GM18499 (cell line): ENCODE data around the gene ADGRG1.

Source experiments
- ATAC-seq: cut with Tn5 transposase; IDR thresholded peaks from one replicate; pipeline ENCODE4 v1.9.1; 2021; ENCODE audit warnings: moderate number of reproducible peaks; ENCODE audit not compliant: insufficient read depth, unreplicated experiment

The ADGRG1 gene

DNA sequence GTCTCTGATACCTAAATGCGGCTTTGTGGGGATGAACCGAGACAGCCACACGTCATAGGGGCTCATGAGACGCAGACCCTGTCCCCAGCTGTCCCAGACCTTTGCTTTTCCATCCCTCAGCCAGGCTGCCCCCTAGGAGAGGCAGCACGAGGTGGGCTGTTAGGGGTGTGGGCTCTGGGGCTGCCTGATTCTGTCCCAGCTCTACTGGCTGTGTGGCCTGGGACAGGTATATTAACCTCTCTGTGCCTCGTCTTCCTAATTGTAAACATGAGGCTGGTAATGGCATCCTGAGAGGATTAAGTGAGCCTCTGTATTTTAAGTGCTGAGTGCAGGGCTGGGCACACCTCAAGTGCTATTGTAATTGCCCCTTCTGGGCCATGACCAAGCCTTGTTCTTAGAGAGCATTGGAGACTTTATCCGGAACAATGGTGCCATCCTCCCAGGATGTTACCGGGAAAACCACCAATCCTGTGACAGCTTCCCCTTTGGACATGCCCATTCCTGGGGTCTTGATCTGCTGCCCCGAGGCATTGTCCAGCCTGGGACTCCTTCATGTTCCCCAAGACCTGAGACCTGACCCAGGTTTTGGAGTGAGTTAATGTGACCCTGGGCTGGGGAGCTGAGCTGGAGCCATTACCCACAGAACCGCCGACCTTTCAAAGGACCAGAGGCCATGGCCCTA, 5.1 kb downstream of the ADGRG1 start:
- ATAC-seq = no peak

DNA sequence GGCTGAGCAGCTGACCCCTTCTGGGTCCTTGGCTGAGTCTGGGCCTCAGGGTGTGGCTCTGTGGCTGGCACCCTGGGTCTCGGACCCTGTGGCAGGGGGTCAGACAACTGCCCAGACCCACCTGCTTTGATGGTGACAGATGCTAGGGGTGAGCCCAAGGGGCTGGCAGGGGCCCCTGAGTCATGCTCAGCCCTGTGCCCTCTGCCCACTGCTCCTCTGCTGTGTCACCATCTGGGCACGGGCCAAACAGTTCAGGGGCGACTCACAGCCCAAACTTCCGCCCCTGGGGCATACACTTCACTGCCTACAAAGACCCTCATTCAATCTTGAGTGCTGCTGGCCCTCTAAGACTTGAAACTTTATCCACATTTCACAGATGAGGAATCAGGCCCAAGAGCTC, 5.7 kb downstream of the ADGRG1 start:
- ATAC-seq = no peak

DNA sequence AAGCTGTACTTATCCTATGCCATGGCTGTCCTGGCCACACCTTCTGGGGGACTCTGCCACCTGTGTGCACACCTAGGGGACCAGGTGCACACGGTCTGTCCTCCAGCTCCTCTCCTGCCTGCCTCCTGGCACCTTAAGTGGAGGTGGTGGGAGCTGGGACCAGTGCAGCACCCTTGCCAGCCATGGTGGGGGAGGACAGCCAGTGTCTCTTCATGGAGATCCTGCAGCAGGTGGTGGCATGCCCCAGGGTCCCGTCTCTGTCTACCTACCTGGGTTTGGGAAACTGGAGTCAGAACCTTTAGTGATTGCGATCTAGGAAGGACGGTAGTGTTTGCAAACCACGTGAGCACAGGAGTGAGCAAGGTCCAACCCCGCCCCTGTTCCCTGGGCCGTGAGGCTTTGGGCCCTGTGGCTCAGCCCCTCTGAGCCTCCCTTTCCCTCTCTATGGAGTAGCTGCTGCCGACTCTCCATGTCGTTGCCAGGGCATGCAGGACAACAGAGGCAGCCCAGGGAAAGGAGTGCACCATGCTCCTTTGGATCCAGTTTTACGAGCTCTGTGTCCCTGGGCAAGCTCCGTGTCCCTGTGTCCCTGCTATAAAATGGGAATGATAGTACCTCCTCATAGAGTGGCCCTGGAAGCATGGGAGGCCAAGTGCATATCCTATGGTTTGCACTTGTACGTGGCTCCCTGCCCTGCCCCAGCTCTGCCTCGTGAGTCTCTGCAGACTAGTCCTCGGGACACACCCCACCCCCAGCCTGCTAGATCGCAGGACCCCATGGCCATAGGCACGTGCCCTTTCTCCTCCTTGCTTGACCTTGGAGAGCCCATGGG, 7.1 kb downstream of the ADGRG1 start:
- ATAC-seq = no peak

DNA sequence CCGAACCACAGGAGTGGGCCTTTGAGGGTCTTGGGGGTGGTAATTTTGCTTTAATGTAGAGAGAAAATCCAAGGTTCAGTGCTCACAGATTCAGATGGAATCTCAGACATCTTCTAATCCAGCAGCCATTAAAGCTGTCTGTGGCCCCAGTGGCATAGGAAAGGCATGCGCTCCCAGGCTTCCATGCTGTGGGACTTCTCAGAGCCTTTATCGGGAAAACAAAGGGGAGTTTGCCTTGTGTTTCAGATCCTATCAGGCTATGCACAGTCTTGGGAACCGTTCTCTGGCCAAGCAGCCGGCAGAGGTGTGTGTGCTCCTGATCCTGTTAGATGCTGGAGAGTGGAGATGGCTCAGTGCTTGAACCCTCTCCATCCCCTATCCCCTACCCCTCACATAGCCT, 7.8 kb downstream of the ADGRG1 start:
- ATAC-seq = no peak

DNA sequence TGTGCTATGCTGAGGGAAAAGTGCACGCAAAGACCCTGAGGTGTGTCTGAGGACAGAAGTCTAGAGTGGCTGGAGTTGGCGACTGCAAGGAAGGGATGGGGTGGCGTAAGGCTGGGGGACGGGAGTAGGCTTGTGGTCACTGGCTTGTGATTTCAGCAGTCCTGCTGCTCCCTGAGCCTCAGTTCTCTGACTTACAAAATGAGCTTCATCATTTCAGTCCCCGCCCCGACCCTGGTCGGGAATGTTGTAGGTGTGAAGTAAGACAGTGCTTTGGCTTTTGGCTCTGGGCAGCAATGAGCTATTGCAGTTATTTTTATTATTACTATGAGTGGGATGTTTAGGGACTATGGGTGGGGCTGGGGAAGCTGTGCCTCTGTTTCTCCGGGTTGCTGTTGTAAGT, 8.6 kb downstream of the ADGRG1 start:
- no peak for ATAC-seq

DNA sequence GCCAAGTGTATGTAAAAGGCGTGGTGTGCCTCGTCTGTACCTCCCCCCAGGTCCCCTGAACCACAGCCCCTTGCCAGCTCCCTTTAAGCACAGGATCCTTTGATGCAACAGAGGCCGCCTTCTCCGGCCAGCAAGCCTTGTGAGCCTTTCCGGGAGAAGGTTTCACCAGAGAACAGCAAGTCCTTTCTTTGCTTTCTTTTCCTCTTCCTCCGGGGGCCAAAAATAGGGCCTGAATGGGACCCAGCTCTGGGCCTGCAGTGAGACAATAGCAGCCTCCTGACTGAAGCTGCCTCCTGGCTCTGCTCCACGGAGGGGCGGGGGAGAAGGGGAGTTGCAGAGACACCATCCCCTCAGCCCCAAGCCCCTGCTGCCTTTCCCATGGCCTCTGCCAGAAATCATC, 9.0 kb downstream of the ADGRG1 start:
- ATAC-seq = no peak

DNA sequence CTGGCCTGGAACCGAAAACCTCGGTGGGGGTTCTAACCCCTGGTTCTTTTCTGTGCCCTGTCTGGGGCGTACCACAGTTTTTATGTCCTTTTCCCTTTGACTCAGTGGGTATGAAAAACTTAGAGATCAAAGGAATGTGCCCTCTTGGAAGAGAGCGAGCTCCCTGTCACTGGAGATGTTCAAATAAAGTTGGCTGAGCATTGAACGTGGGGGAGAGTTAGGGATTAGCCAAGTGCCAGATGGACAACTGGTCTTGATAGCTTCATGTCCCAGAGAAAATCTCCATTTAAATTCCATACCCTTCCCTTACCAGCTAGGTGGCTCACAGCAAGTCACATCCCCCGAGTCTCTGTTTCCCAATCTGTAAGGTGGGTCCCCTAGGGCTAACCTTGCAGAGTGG, 9.5 kb downstream of the ADGRG1 start:
- ATAC-seq = no peak

DNA sequence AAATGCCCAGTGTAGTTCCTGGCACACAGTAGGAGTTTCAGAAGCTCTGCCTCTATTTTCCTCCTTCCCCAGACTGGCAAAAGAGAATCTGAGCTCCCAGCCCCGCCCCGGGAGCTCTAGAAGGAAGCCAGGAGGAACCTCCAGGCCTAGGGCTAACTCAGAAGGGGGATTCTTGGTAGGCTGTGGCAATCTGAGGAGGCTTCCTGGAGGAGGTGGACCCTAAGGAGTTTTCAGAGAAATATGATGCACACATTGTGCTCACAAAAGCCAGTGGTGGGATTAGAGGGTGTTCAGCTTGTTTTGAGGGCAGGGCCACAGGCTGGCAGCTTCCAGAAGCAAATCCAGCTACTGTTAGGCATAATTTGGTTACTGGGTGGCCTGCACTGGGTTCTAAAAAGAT, 10.0 kb downstream of the ADGRG1 start:
- no peak for ATAC-seq

DNA sequence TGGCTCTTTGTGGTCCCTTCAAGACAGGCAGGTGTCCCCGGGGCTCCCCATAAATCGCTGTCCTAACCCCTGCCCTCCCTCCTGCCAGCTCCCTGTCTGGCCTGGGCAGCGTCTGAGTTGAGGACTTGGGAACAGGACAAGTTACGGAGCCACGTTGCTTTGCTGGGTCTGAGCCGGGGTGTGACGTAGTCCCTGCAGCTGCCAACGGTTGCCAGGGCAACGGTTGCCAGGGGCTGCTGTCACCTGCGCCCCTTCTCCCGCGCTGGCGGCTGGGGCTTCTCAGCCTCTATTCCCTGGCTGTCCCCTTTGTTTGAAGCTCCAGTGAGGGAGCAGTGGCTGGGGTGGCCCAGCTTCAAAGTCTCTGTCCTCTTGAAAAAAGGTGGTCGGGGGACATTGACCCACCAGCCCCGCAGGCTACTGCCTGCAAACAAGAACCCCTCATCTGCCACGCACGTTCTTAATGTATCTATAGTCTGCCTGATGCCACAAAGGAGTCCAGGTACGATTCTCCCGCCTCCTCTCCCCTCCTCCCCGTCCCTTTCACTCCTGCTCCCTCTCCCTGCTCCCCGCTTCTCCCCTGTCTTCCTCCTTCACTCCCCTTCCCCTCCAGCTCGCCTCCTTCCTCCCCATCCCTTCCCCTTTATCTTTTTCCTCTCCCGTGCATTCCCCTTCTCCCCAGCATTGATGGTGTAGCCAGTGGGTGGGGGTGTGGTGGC, 10.9 kb downstream of the ADGRG1 start:
- no peak for ATAC-seq

DNA sequence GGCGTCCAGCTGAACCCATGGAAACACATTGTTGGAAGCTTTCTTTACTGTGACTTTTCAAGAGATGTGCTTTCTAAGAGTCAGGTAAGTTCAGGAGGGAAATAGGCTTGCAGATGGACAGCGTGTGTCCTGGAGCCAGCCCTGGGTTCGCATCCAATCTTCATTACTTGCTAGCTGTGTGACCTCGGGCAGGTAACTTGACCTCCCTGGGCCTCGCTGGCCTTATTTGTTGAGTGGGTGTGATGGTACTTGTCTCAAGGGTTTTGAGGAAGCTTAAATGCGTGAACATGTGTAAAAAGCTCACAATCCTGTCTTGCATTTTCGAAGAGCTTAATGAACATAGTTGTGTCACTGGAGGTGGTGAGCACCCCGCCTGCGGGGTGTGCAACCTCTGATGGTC, 11.8 kb downstream of the ADGRG1 start:
- ATAC-seq = no peak

DNA sequence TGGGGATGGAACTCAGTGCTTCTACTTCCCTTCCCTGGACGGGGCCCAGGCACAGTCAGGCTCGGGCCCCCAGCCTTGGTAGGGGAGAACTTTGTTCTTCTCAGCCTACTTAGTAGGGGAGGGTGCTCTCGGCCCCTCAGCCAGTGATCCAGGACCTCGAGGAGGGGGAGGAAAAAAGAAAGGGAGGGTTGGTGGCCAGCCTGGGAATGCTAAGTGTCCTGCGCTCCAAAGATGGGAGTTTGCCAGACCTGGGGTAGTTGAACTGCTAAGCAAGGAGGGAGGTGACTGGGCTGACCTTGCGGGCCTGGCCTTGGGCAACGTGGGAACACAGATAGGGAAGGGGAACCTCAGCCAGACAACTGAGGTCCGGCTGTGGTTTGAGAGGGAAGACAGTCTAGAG, 12.2 kb downstream of the ADGRG1 start:
- ATAC-seq = no peak

DNA sequence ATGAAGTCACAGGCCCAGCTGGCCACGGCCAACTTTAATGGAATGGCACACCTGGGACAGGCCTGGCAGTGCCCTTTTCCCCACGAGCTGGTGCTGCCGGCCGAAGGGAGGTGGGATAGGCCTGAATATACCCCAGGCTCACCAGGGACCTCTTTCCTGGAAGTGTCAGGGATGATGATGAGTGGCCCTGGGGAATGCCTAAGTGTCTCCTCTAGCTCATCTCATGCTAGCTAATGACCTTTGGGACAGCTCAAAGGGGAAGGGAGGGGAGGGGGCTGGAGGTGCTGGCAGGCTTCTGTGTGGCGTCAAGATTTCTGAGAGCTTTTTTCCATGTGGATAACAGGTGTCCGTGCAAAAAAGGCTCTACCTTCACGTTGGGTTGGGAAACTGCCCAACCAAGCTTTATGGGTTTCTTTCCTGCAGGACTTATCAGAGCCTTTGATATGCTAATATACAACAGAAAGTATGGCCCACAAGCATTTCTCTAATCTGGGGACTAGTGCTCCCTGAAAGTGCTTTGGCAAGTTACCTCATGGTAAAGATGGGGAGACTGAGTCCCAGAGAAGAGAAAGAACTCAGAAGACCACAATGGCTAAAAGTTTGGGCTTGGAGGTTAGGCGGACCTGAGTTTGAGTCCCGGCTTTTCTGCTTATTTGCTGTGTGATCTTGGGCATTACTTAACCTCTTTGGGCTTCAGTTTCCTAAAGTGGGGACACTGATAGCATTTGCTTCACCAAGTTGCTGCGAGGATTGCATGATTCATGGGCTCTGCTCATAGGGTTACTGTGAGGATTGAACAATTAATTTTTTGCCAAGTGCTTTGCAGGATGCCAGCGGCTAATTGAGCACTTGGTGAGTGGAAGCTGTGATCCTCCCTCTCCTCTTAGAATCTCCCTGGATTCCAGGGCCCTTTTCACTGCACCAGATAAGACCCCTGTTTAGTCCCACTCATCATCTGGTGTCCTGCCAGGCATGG, 14.0 kb downstream of the ADGRG1 start:
- no peak for ATAC-seq

DNA sequence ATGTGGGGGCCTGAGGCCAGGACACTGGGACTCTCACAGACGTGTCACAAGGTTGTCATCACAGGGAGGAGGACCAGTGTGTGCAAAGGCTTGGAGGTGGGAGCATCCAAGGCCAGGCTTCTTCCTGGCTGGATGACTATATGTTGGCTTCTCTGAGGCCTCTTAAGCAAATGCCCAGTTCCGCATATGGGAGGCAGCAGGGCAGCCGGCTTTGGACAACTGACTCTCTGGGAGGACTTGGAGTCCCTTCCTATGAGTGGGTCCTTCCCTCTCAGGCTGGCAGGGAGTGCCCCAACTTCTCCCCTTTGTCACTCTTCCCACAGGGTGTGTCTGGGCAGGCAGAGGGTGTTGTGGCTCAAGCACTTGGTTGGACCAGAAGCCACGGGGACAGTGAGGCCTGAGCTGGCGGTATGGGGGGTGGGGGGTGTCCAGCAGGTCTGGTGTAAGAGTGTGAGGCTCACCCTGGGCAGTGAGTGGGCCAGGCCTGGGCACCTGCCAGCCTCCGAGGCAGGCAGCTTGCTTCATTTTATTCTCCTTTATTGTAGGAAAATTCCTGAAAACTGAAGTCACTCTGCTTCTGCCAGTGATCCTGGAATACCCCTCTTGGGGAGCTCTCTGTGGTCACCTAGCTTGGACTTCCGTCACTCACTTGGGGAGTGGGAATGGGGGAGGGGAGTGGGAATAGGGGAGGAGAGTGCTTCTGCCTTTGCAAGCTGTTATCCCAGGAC, 14.9 kb downstream of the ADGRG1 start:
- no peak for ATAC-seq

DNA sequence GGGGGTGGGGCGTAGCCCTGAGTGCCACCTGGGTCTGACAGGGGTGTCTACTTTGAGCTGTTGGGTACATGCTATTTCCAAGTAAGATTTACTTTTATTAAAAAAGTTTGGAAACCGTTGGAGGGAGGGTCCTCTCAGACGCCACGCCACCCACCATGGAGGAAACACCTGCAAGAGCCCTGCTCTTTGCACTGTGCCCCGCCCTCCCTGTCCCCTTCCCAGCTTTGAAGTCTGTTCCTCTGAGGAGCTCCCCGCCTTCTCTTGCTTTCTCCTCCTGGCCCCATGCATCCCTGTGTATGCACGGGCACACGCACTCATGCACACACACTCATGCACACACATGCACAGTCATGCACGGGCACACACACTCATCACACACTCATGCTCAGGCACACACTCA, 15.5 kb downstream of the ADGRG1 start:
- no peak for ATAC-seq

DNA sequence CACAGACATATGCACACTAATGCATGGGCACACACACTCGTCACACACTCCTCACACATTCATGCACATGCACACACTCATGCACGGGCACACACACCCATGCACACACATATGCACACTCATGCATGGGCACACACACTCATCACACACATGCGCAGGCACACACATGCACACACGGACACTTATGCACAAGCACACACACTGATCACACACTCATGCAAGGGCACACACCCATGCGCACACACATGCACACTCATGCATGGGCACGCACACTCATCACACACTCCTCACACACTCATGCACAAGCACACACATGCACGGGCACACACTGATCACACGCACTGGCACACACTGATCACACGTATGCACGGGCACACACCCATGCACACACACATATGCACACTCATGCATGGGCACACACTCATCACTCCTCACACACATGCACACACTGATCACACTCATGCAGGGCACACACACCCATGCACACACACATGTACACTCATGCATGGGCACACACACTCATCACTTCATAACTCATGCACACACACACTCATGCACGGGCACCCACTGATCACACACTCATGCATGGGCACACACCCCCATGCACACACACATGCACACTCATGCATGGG, 16.1 kb downstream of the ADGRG1 start:
- ATAC-seq = no peak

DNA sequence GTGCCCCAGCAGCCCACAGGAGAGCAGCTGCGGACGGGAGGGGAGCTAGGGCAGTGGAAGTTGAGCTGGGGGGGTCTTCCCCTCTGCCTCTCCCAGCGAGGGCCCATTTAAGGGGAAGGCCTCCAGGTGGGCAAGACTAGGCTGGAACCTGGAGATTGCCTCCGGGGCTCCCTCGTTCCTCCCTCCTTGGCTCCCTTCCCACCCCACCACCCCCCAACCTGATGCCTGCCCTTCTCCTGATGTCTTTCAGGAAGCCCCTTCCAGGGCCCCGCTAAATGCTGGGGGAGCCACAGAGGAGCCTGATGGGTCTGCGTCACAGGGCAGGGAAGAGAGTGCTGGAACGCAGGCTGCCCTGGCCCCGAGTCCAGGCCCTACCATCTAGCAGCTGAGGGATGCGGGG, 16.7 kb downstream of the ADGRG1 start:
- ATAC-seq = no peak

DNA sequence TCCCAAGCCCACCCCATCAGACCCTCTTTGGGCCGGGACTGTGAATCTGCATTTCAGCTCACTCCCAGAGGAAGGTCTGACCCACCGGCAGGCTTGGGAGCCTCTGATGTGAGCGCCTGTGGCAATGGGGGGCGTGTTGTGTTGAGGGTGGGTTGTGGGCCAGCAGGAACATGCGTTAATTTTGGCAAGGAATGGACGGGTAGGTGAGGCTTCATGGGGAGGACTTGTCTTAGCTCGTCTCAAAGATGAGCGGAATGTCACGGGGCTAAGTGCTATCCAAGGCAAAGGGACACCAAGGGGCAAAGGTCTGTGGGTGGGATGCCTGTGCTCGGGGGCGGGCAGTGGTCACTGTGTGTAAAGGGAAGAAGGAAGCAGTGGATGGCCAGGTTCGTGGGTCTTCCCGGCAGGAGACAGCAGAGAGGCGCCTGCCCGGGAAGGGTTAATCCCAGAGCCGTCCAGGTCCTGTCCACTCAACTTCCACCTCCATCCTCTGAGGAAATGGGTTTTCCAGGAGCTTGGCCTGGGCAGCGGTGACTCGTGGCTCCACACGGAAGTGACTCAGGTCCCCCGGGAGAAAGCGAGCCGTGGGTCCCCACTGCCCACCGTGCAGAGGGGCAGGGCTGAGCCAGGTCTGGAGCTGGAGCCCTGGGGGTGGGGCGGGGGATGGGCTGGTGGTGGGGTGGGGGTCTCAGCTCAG, 17.4 kb downstream of the ADGRG1 start:
- ATAC-seq = no peak

DNA sequence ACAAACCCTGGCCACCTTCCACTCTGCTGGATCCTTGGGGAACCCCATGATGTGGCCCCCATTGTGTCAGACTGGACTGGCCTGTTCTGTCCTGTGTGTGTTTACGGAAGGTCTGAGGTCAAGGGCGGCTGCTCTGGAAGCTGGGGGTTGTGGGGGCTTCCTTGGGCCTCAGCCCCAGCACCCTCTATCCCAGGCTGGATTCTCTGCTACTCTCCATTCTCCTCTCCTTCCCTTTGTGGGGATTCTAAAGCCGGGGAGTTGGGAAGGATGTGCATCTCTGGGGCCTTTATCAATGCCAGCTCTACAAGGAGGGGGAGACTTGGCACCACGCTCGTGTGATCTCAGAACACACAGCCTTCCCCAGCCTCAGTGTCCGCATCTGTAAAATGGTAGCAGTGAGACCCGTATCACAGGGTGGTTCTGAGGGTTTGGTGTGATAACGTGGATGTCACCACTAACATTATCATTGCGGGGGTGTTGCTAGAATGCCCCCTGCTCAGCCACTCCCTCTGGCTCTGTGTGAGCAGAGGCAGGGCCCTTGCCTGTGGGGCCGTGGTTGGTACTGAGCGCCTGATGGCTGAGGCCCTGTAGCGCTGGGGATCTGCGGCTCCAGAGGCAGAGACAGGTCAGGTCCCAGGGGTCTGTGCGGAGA, 18.1 kb downstream of the ADGRG1 start:
- no peak for ATAC-seq
